Measurements from ENCODE around the gene MAZ. TPM values are rescaled to one million over a fixed set of nuclear protein-coding genes. Genes with fewer than 3 reads are reported as not detected.
A peak's percentile ranks its signal among the peaks of the same experiment; 100 is the strongest.

MAZ gene
- total and polyA plus RNA-seq, 9 donors, result 121 to 314 (median 264) TPM

- H3K36me3 ChIP-seq (ENCODE audit: control insufficient read depth, insufficient read depth, low read length), result peaks cover 23% of the 10 kb centered on the region
- no peaks in the 10 kb centered on the region for H3K4me1 ChIP-seq (ENCODE audit: control insufficient read depth, insufficient read depth, low read length)
- no peaks in the 10 kb centered on the region for H3K27me3 ChIP-seq (ENCODE audit: control insufficient read depth, insufficient read depth, low read length)
- H3K27ac ChIP-seq (ENCODE audit: low read length), result no peak overlapping the region
- H3K9me3 ChIP-seq (replicated peaks; ENCODE audit: control insufficient read depth, low read depth, low read length), result no peaks in the 10 kb centered on the region
- DNase-seq, result peak; percentile 55
- no peak overlapping the region for H3K4me3 ChIP-seq (ENCODE audit: low read length)
- 26% methylated on average over 8 of the region's 15 CpGs for WGBS (ENCODE audit: insufficient coverage)
These were observed 42.3 kb downstream of the MAZ start for GRCh38 chr16:29848420-29849297.

- Histone ChIP-seq H3K36me3 (ENCODE audit: control insufficient read depth, insufficient read depth, low read length) (peaks cover 21% of the 10 kb centered on the region), H3K4me1 (ENCODE audit: control insufficient read depth, insufficient read depth, low read length) (no peaks in the 10 kb centered on the region), H3K27ac (ENCODE audit: low read length) (no peak overlapping the region), H3K4me3 (ENCODE audit: low read length) (no peak overlapping the region), H3K9me3 (replicated peaks; ENCODE audit: control insufficient read depth, low read depth, low read length) (no peaks in the 10 kb centered on the region), H3K27me3 (ENCODE audit: control insufficient read depth, insufficient read depth, low read length) (no peaks in the 10 kb centered on the region)
- DNase-seq, result no peak
- 17% methylated on average over 1 of the region's 5 CpGs for WGBS (ENCODE audit: insufficient coverage)
These were observed 43.2 kb downstream of the MAZ start for GRCh38 chr16:29849505-29849904.

DNA sequence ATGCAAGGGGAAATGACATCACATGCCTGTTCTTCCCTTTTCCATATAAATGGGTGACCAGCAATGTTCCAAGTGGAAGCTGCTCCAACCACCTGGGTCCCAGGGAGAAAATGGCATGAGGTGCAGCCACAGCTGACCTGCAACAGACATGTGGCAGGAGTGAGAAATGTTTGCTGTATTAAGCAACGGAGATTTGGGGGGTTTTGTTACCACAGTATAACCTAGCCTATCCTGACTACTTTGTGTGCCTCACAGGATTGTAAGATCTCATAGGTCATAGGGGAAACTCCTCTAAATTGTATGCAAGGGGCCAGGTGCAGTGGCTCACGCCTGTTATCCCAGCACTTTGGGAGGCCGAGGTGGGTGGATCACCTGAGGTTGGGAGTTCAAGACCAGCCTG is 44.7 kb downstream of the MAZ start:
- no CpG with 5 or more reads among the region's 3 CpGs for WGBS (ENCODE audit: insufficient coverage)
- no peaks in the 10 kb centered on the region for H3K9me3 ChIP-seq (replicated peaks; ENCODE audit: control insufficient read depth, low read depth, low read length)
- no peak overlapping the region for H3K4me3 ChIP-seq (ENCODE audit: low read length)
- no peaks in the 10 kb centered on the region for H3K4me1 ChIP-seq (ENCODE audit: control insufficient read depth, insufficient read depth, low read length)
- peaks cover 9% of the 10 kb centered on the region for H3K36me3 ChIP-seq (ENCODE audit: control insufficient read depth, insufficient read depth, low read length)
- no peaks in the 10 kb centered on the region for H3K27me3 ChIP-seq (ENCODE audit: control insufficient read depth, insufficient read depth, low read length)
- no peak for DNase-seq
- H3K27ac ChIP-seq (ENCODE audit: low read length), result no peak overlapping the region

DNA sequence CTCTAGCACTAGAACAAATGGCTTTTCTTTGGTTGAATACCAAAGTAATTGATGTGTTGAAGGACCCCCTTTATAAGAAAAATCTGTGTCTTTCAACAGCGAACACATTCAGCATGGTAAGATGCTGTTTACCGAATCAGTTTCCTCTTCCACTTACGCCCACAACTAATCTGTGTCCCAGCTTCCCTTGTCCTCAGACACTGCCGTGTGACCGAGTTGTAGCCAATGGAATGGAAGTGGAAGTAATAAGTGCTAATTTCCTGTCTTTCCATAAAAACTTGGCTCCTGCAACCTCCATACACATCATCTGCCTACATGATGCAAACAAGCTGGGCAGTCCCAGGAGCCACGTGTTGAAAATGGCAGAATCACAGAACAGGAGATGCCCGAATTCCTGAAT is 46.3 kb downstream of the MAZ start:
- Histone ChIP-seq H3K4me1 (ENCODE audit: control insufficient read depth, insufficient read depth, low read length) (peaks cover 2% of the 10 kb centered on the region), H3K4me3 (ENCODE audit: low read length) (no peak overlapping the region), H3K27ac (ENCODE audit: low read length) (peak overlapping the region; percentile 32), H3K36me3 (ENCODE audit: control insufficient read depth, insufficient read depth, low read length) (peaks cover 2% of the 10 kb centered on the region), H3K9me3 (replicated peaks; ENCODE audit: control insufficient read depth, low read depth, low read length) (no peaks in the 10 kb centered on the region), H3K27me3 (ENCODE audit: control insufficient read depth, insufficient read depth, low read length) (no peaks in the 10 kb centered on the region)
- WGBS (ENCODE audit: insufficient coverage), result no CpG with 5 or more reads among the region's 7 CpGs
- peak; percentile 87 for DNase-seq

- no peak for DNase-seq
- Histone ChIP-seq H3K36me3 (ENCODE audit: control insufficient read depth, insufficient read depth, low read length) (peaks cover 12% of the 10 kb centered on the region), H3K4me3 (ENCODE audit: low read length) (no peak overlapping the region), H3K27me3 (ENCODE audit: control insufficient read depth, insufficient read depth, low read length) (no peaks in the 10 kb centered on the region), H3K9me3 (replicated peaks; ENCODE audit: control insufficient read depth, low read depth, low read length) (no peaks in the 10 kb centered on the region), H3K27ac (ENCODE audit: low read length) (no peak overlapping the region), H3K4me1 (ENCODE audit: control insufficient read depth, insufficient read depth, low read length) (peaks cover 2% of the 10 kb centered on the region)
- WGBS (ENCODE audit: insufficient coverage), result 84% methylated on average over 3 of the region's 5 CpGs
These were observed 48.3 kb downstream of the MAZ start for GRCh38 chr16:29854520-29855100.

DNA sequence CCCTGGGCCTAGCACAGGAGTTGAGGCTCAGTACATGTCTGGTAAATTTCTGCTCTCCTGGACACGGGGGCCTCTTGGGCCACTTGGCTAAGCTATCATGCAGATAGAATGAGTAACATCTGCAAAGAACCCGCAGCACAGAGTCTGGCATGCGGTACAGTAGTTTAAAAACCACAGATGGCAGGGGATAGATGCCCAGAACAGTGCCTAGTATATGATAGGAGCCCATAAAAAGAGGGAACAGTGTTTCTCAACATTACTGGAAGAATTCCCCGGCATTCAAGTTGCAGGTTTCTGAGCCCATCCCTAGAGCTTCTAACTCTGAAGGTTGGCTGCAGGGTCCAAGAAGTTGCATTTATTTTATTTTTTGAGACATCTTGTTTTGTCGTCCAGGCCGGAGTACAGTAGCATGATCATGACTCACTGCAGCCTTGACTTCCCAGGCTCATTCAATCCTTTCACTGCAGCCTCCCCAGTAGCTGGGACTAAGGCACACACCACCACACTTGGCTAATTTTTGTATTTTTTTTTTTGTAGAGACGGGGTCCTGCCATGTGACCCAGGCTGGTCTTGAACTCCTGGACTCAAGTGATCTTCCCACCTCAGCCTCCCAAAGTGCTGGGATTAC is 50.9 kb downstream of the MAZ start:
- Histone ChIP-seq H3K27ac (ENCODE audit: low read length) (no peak overlapping the region), H3K27me3 (ENCODE audit: control insufficient read depth, insufficient read depth, low read length) (no peaks in the 10 kb centered on the region), H3K36me3 (ENCODE audit: control insufficient read depth, insufficient read depth, low read length) (peaks cover 28% of the 10 kb centered on the region), H3K4me3 (ENCODE audit: low read length) (no peak overlapping the region), H3K9me3 (replicated peaks; ENCODE audit: control insufficient read depth, low read depth, low read length) (no peaks in the 10 kb centered on the region), H3K4me1 (ENCODE audit: control insufficient read depth, insufficient read depth, low read length) (peaks cover 7% of the 10 kb centered on the region)
- DNase-seq, result no peak
- 80% methylated on average over 2 of the region's 7 CpGs for WGBS (ENCODE audit: insufficient coverage)

DNA sequence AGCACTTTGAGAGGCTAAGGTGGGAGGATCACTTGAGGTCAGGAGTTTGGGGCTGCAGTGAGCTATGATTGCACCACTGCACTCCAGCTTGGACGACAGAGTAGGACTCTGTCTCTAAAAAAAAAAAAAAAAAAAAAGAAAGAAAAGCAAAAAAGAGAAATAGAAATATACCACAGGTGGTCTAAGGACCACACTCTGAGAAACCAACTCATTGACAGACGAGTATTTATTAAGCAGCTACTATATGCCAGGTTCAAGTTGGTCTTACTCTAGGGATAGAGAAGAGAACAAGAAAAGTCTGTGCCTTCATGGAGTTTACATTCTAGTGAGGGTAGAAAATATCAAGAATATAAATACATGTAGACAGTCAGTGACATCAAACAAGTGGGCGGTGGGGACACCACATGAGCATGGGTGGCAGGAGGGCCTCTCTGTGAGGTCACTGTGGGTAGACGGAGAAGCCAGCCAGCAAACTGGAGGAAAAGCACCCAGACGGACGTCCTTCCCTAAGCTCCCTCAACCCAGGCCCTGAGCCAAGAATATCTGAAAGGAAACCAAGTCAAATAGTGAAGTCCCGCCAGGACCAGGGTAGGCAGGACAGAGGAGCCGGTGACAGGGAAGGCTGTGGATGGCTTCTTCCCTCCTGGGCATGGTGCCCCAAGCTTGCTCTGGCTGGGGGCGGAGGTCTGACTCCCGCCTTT is 52.0 kb downstream of the MAZ start:
- WGBS (ENCODE audit: insufficient coverage), result 78% methylated on average over 5 of the region's 10 CpGs

GRCh38 chr16:29858974-29859373 is 52.6 kb downstream of the MAZ start:
- WGBS (ENCODE audit: insufficient coverage), result 89% methylated on average over 13 of the region's 19 CpGs
- no peak overlapping the region for H3K27ac ChIP-seq (ENCODE audit: low read length)
- no peak for DNase-seq

More for the DNA sequence above, 52.0 kb downstream of the MAZ start:
- no peak for DNase-seq
- Histone ChIP-seq H3K4me3 (ENCODE audit: low read length) (no peak overlapping the region), H3K27ac (ENCODE audit: low read length) (no peak overlapping the region), H3K27me3 (ENCODE audit: control insufficient read depth, insufficient read depth, low read length) (no peaks in the 10 kb centered on the region), H3K36me3 (ENCODE audit: control insufficient read depth, insufficient read depth, low read length) (peaks cover 28% of the 10 kb centered on the region), H3K4me1 (ENCODE audit: control insufficient read depth, insufficient read depth, low read length) (peaks cover 10% of the 10 kb centered on the region), H3K9me3 (replicated peaks; ENCODE audit: control insufficient read depth, low read depth, low read length) (no peaks in the 10 kb centered on the region)

GRCh38 chr16:29860218-29860617 is 53.9 kb downstream of the MAZ start:
- WGBS (ENCODE audit: insufficient coverage), result 96% methylated on average over 5 of the region's 9 CpGs
- H3K4me3 ChIP-seq (ENCODE audit: low read length), result no peak overlapping the region
- H3K9me3 ChIP-seq (replicated peaks; ENCODE audit: control insufficient read depth, low read depth, low read length), result no peaks in the 10 kb centered on the region
- H3K4me1 ChIP-seq (ENCODE audit: control insufficient read depth, insufficient read depth, low read length), result peaks cover 14% of the 10 kb centered on the region
- H3K36me3 ChIP-seq (ENCODE audit: control insufficient read depth, insufficient read depth, low read length), result peaks cover 28% of the 10 kb centered on the region
- no peak overlapping the region for H3K27ac ChIP-seq (ENCODE audit: low read length)
- no peak for DNase-seq
- no peaks in the 10 kb centered on the region for H3K27me3 ChIP-seq (ENCODE audit: control insufficient read depth, insufficient read depth, low read length)

More at GRCh38 chr16:29858974-29859373, 52.6 kb downstream of the MAZ start:
- H3K4me1 ChIP-seq (ENCODE audit: control insufficient read depth, insufficient read depth, low read length), result peaks cover 14% of the 10 kb centered on the region
- H3K36me3 ChIP-seq (ENCODE audit: control insufficient read depth, insufficient read depth, low read length), result peaks cover 28% of the 10 kb centered on the region
- no peaks in the 10 kb centered on the region for H3K9me3 ChIP-seq (replicated peaks; ENCODE audit: control insufficient read depth, low read depth, low read length)
- H3K27me3 ChIP-seq (ENCODE audit: control insufficient read depth, insufficient read depth, low read length), result no peaks in the 10 kb centered on the region
- no peak overlapping the region for H3K4me3 ChIP-seq (ENCODE audit: low read length)
